ENCODE results near the gene ODAD4.

GRCh38 chr17:42000413-42001133 lies 70.2 kb downstream of the ODAD4 start:
- TF ChIP-seq EZH2 (IDR thresholded peaks at IDR 0.05; ENCODE audit: insufficient read depth, low read length) = no peak
- TF ChIP-seq CTCF (IDR thresholded peaks at IDR 0.05; ENCODE audit: insufficient read depth, low read depth, low read length) = no peak
